ENCODE results near the gene PARP2. TPM values are rescaled to one million over a fixed set of nuclear protein-coding genes. Genes with fewer than 3 reads are reported as not detected.

PARP2 gene
- total and polyA plus RNA-seq, 4 donors: 10.9 to 17.7 (median 15.4) TPM

- no peak overlapping the region for H3K9ac ChIP-seq (ENCODE audit: insufficient read depth in 1 of 2, low read length in 2 of 2)
- H3K9me3 ChIP-seq (ENCODE audit: control insufficient read depth in 4 of 4, insufficient read depth in 3 of 4, low read length in 3 of 4): no peaks in the 10 kb centered on the region
- no peak overlapping the region for H3K27ac ChIP-seq (ENCODE audit: low read depth in 1 of 2, low read length in 1 of 2)
- DNase-seq: no peak
- no peak overlapping the region for H3K4me3 ChIP-seq
- 97 to 99% methylated on average over 4 of the region's 4 CpGs for WGBS, 2 donors
- H3K4me1 ChIP-seq (ENCODE audit: control insufficient read depth in 5 of 5, insufficient read depth in 5 of 5, low read length in 5 of 5): no peaks in the 10 kb centered on the region
- no peaks in the 10 kb centered on the region for H3K27me3 ChIP-seq (ENCODE audit: control insufficient read depth in 3 of 3, insufficient read depth in 3 of 3, low read length in 2 of 3)
- peaks cover 36 to 54% (median 49%) of the 10 kb centered on the region in 4 donors for H3K36me3 ChIP-seq (ENCODE audit: control insufficient read depth in 4 of 4, insufficient read depth in 4 of 4, low read length in 4 of 4)
- TF ChIP-seq, protein P1, sequence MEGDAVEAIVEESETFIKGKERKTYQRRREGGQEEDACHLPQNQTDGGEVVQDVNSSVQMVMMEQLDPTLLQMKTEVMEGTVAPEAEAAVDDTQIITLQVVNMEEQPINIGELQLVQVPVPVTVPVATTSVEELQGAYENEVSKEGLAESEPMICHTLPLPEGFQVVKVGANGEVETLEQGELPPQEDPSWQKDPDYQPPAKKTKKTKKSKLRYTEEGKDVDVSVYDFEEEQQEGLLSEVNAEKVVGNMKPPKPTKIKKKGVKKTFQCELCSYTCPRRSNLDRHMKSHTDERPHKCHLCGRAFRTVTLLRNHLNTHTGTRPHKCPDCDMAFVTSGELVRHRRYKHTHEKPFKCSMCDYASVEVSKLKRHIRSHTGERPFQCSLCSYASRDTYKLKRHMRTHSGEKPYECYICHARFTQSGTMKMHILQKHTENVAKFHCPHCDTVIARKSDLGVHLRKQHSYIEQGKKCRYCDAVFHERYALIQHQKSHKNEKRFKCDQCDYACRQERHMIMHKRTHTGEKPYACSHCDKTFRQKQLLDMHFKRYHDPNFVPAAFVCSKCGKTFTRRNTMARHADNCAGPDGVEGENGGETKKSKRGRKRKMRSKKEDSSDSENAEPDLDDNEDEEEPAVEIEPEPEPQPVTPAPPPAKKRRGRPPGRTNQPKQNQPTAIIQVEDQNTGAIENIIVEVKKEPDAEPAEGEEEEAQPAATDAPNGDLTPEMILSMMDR (IDR thresholded peaks at IDR 0.05; ENCODE audit: control extremely low read depth, extremely low read depth): no peak
- ATAC-seq (ENCODE audit: insufficient read depth, low FRiP score): no peak
These were observed 48.1 kb downstream of the PARP2 start for GRCh38 chr14:20391505-20391904.

GRCh38 chr14:20397511-20397910, 54.1 kb downstream of the PARP2 start:
- Histone ChIP-seq H3K27ac (ENCODE audit: low read depth in 1 of 2, low read length in 1 of 2) (no peak overlapping the region), H3K36me3 (ENCODE audit: control insufficient read depth in 4 of 4, insufficient read depth in 4 of 4, low read length in 4 of 4) (peaks cover 25 to 41% (median 34%) of the 10 kb centered on the region in 4 donors), H3K9me3 (ENCODE audit: control insufficient read depth in 4 of 4, insufficient read depth in 3 of 4, low read length in 3 of 4) (no peaks in the 10 kb centered on the region), H3K4me1 (ENCODE audit: control insufficient read depth in 5 of 5, insufficient read depth in 5 of 5, low read length in 5 of 5) (no peaks in the 10 kb centered on the region), H3K9ac (ENCODE audit: insufficient read depth in 1 of 2, low read length in 2 of 2) (no peak overlapping the region), H3K4me3 (no peak overlapping the region), H3K27me3 (ENCODE audit: control insufficient read depth in 3 of 3, insufficient read depth in 3 of 3, low read length in 2 of 3) (no peaks in the 10 kb centered on the region)
- 90 to 95% methylated on average over 3 of the region's 3 CpGs for whole genome bisulfite sequencing, 2 donors
- ATAC-seq (ENCODE audit: insufficient read depth, low FRiP score) (no peak), DNase-seq (no peak)
- TF ChIP-seq, protein P1 (IDR thresholded peaks at IDR 0.05; ENCODE audit: control extremely low read depth, extremely low read depth): no peak

DNA sequence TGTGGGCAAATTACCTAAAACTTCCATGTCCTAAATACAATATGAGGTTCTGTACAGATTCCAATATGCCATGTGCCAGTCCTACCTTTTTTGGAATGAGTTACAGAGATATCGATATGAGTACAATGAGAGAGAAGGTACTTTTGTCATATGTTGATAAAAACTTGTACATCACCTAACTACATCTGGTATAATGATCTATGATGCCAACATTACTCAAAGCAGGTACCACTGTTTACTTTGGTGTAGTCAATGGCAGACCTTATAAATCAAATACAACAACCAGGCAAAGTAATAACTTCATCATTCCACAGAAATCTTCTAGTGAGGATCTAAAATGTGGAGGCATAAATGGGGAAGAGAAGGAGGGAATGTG, 57.1 kb downstream of the PARP2 start:
- no peak for DNase-seq
- Histone ChIP-seq H3K36me3 (ENCODE audit: control insufficient read depth in 4 of 4, insufficient read depth in 4 of 4, low read length in 4 of 4) (peaks cover 31 to 43% (median 33%) of the 10 kb centered on the region in 4 donors), H3K4me3 (no peak overlapping the region), H3K27ac (ENCODE audit: low read depth in 1 of 2, low read length in 1 of 2) (no peak overlapping the region), H3K9ac (ENCODE audit: insufficient read depth in 1 of 2, low read length in 2 of 2) (no peak overlapping the region), H3K9me3 (ENCODE audit: control insufficient read depth in 4 of 4, insufficient read depth in 3 of 4, low read length in 3 of 4) (no peaks in the 10 kb centered on the region), H3K4me1 (ENCODE audit: control insufficient read depth in 5 of 5, insufficient read depth in 5 of 5, low read length in 5 of 5) (peaks cover 0 to 1% (median 0%) of the 10 kb centered on the region in 5 donors), H3K27me3 (ENCODE audit: control insufficient read depth in 3 of 3, insufficient read depth in 3 of 3, low read length in 2 of 3) (no peaks in the 10 kb centered on the region)
- no peak for ATAC-seq (ENCODE audit: insufficient read depth, low FRiP score)
- TF ChIP-seq, protein P1 (IDR thresholded peaks at IDR 0.05; ENCODE audit: control extremely low read depth, extremely low read depth): no peak
- 95 to 97% methylated on average over 1 of the region's 1 CpG for WGBS, 2 donors

GRCh38 chr14:20400965-20401593, 57.6 kb downstream of the PARP2 start:
- no peak overlapping the region for H3K27ac ChIP-seq (ENCODE audit: low read depth in 1 of 2, low read length in 1 of 2)
- peaks cover 0 to 1% (median 0%) of the 10 kb centered on the region in 5 donors for H3K4me1 ChIP-seq (ENCODE audit: control insufficient read depth in 5 of 5, insufficient read depth in 5 of 5, low read length in 5 of 5)
- no peaks in the 10 kb centered on the region for H3K9me3 ChIP-seq (ENCODE audit: control insufficient read depth in 4 of 4, insufficient read depth in 3 of 4, low read length in 3 of 4)
- DNase-seq (no peak), ATAC-seq (ENCODE audit: insufficient read depth, low FRiP score) (peak; percentile 34)
- 94 to 99% methylated on average over 10 of the region's 10 CpGs for WGBS, 2 donors
- H3K36me3 ChIP-seq (ENCODE audit: control insufficient read depth in 4 of 4, insufficient read depth in 4 of 4, low read length in 4 of 4): peaks cover 29 to 42% (median 30%) of the 10 kb centered on the region in 4 donors
- TF ChIP-seq, protein P1 (IDR thresholded peaks at IDR 0.05; ENCODE audit: control extremely low read depth, extremely low read depth): no peak
- no peaks in the 10 kb centered on the region for H3K27me3 ChIP-seq (ENCODE audit: control insufficient read depth in 3 of 3, insufficient read depth in 3 of 3, low read length in 2 of 3)
- no peak overlapping the region for H3K9ac ChIP-seq (ENCODE audit: insufficient read depth in 1 of 2, low read length in 2 of 2)
- H3K4me3 ChIP-seq: no peak overlapping the region

Measured in lung (tissue), 12 donors.